ENCODE results near the gene RAB6D.
"Not testable (repeated sequence)": the region's sequence is repeated elsewhere in the genome, so short reads cannot be mapped to it uniquely, and the experiment has no call there.

The RAB6D gene

DNA sequence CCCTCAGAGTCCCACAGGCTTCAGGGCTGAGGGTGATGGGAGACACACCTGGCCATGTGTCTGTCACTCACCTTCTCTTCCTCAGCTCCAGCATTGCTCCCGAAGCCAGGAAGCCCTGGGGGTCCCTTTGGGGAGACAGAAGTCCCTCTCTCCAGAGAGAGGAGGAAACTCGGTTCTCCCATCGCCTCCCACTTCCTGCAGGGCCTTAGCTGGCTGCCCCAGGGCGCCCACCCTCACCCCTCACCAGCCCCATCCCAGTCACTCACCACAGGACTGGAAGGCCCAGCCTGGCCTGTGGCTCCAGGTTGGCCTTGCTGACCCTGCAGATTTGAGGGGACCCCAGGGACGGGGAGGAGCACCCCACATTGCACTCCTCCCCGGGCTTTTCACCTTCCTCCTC is 2.7 kb upstream of the RAB6D start:
- DNase-seq (ENCODE audit: low spot score) = no peak

- no peak for DNase-seq (ENCODE audit: low spot score)
These were observed 1.5 kb upstream of the RAB6D start for GRCh38 chr2:131365452-131365851.

DNA sequence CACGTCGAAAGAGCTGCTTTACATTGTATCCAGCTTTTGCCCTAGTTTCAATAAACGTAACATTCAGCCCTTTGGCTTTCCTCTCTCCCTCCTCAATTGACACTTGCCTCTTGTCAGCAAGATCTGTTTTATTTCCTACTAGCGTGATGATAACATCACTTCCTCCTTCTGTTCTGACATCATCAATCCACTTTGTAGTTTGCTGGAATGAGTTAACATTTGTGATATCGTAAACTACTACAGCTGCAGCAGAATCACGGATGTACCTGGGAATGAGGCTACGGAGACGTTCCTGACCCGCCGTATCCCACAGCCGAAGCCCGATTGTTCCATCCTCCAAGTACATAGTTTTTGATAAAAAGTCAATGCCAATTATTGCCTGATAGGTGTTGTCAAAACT is 755 bp downstream of the RAB6D start:
- not testable (repeated sequence) for DNase-seq (ENCODE audit: low spot score)

DNA sequence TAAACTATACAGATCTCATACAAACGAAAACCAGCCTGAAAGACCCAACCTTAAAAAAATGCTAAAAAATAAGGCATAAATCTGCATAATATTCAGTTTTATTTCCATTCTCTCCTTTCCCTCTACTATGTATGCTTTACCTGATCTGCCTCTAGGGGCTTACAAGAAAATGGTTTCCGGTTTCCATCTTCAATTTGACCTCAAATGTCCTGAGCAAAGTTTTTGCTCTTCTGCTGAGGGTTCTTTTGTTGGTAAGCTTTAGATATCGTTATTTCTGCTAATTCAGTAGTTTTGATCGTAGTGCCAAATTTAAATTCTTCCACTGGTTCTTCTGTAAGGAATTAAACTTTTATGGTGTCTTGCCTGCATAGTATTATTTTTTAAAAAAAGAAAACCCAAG is 2.2 kb downstream of the RAB6D start:
- DNase-seq (ENCODE audit: low spot score) = not testable (repeated sequence)

DNA sequence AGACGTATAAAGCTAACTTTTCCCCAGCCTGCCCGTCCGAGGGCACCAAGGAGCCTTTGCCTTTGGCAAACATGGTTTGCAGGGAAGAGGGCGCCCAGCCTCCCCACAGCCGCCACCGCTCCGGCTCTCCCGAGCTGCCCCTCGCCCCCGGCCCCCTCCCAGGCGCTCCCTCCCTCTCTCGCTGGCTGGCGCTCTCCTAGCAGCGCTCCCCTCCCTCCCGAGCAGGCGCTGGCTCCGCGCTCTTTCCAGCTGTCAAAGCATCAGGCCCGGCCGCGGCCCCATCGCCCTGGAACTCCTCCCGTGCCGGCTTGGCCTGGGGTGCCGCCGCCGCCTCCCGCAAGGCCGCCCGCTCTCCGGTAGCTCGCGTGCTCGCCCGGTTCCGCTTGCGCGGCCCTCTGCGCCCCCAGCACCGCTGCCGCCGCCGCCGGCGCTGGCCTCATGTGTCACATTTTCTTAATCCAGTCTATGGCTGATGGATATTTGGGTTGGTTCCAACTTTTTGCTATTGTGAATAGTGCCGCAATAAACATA is 10.7 kb downstream of the RAB6D start:
- DNase-seq (ENCODE audit: low spot score) = not testable (repeated sequence)

- DNase-seq (ENCODE audit: low spot score) = no peak
These were observed 14.9 kb downstream of the RAB6D start for GRCh38 chr2:131349021-131349420.

- not testable (repeated sequence) for DNase-seq (ENCODE audit: low spot score)
These were observed 16.9 kb downstream of the RAB6D start for GRCh38 chr2:131347035-131347434.

GRCh38 chr2:131339307-131339706 is 24.7 kb downstream of the RAB6D start:
- not testable (repeated sequence) for DNase-seq (ENCODE audit: low spot score)

GRCh38 chr2:131335319-131335718 is 28.6 kb downstream of the RAB6D start:
- not testable (repeated sequence) for DNase-seq (ENCODE audit: low spot score)

GRCh38 chr2:131332709-131333108 is 31.3 kb downstream of the RAB6D start:
- DNase-seq (ENCODE audit: low spot score) = not testable (repeated sequence)

DNA sequence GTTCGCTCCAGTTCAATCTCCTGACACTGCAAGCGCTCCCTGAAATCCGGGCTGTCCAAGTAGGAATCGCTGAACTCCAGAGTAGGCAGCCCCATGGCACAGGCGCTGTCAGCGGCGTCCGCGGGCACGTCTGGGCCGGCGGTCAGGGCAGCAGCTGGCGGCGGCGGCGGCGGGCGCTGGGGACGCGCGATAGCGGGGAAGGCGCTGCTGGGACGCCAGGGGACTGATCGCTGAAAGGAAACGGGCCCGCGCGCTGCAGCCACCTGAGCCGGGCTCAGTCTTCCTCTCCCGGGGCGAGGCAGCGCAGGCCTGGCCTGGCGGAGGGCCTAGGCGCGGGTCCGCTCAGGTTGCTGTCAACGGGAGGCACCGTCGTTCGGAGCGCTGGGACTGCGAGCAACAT is 33.0 kb downstream of the RAB6D start:
- not testable (repeated sequence) for DNase-seq (ENCODE audit: low spot score)

DNA sequence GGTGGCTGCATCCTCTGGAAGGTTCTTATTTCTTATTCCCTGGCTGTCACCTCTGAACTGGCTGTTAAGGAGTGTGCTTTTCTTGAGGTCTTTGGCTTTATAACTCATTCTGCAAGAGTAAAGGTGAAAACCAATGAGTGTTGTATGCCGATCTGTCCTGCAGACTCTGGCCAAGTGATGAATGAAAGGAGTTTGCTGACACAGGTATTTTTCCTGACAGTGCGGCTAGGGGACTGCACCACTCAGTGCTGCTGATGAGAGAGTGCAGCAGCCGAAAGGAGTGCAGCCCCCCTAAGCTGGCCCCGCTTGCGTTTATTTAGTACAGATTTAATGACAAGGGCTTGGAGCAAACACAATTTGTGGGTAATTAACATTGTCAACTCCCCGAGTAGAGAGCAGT is 41.8 kb downstream of the RAB6D start:
- DNase-seq (ENCODE audit: low spot score) = no peak

- not testable (repeated sequence) for DNase-seq (ENCODE audit: low spot score)
These were observed 42.6 kb downstream of the RAB6D start for GRCh38 chr2:131321344-131321743.

- not testable (repeated sequence) for DNase-seq (ENCODE audit: low spot score)
These were observed 53.0 kb downstream of the RAB6D start for GRCh38 chr2:131311001-131311400.

All from AG08396 (cell line).